Measurements from ENCODE around the gene ACTN4. TPM values are rescaled to one million over a fixed set of nuclear protein-coding genes. Genes with fewer than 3 reads are reported as not detected.

ACTN4 gene
- total RNA-seq, 4 donors from 2014 or later, result 259 to 844 (median 429) TPM

GRCh38 chr19:38710928-38711725 is 63.7 kb downstream of the ACTN4 start:
- Histone ChIP-seq H3K9me3 (no peaks in the 10 kb centered on the region), H3K4me1 (peaks cover 15 to 46% of the 10 kb centered on the region in 2 donors), H3K4me3 (no peak overlapping the region), H3K27me3 (no peaks in the 10 kb centered on the region), H3K27ac (peak overlapping the region; percentile 71 to 78), H3K36me3 (no peaks in the 10 kb centered on the region)
- no peak for TF ChIP-seq POLR2A (IDR thresholded peaks at IDR 0.05)
- no peak for TF ChIP-seq CTCF (IDR thresholded peaks at IDR 0.05)
- DNase-seq, result no peak
- intact Hi-C loops (cut with DNase I; ENCODE audit: low total_unique reads), result no loop called here

DNA sequence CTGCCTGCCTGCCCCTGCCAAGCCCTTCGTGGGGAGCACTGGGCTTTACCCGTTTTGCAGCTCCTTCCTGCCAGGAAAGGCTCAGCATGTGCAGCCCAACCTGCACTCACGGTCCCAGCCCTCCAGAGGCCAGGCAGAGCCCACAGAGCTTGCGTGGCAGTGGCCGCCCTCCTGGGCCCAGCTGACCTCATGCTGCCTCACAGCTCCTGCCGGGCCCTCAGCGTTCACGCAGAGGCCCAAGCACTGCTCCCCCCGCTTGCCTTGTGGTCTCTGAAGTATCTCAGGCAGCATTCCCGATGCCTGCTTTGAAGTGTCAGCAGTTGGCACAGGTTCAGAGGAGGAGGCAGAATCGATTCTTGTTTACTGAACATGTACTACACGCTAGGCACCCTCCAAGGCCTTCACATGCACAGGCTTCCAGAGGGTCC is 64.3 kb downstream of the ACTN4 start:
- Histone ChIP-seq H3K4me3 (no peak overlapping the region), H3K27me3 (no peaks in the 10 kb centered on the region), H3K27ac (peak overlapping the region; percentile 71 to 78), H3K9me3 (no peaks in the 10 kb centered on the region), H3K4me1 (peaks cover 15 to 40% of the 10 kb centered on the region in 2 donors), H3K36me3 (no peaks in the 10 kb centered on the region)
- DNase-seq, result peak in 1 of 2 donors; percentile 60
- no peak for TF ChIP-seq CTCF (IDR thresholded peaks at IDR 0.05)
- TF ChIP-seq POLR2A (IDR thresholded peaks at IDR 0.05), result no peak
- intact Hi-C loops (cut with DNase I; ENCODE audit: low total_unique reads), result no loop called here

- H3K27ac ChIP-seq, result peak overlapping the region; percentile 71 to 78
- H3K27me3 ChIP-seq, result no peaks in the 10 kb centered on the region
- no peak overlapping the region for H3K4me3 ChIP-seq
- TF ChIP-seq POLR2A (IDR thresholded peaks at IDR 0.05) (no peak), CTCF (IDR thresholded peaks at IDR 0.05) (no peak)
- H3K9me3 ChIP-seq, result no peaks in the 10 kb centered on the region
- DNase-seq, result no peak
- intact Hi-C loops (cut with DNase I; ENCODE audit: low total_unique reads), result no loop called here
- H3K36me3 ChIP-seq, result no peaks in the 10 kb centered on the region
- peaks cover 15 to 39% of the 10 kb centered on the region in 2 donors for H3K4me1 ChIP-seq
Measured at GRCh38 chr19:38712161-38712748, 64.8 kb downstream of the ACTN4 start.

DNA sequence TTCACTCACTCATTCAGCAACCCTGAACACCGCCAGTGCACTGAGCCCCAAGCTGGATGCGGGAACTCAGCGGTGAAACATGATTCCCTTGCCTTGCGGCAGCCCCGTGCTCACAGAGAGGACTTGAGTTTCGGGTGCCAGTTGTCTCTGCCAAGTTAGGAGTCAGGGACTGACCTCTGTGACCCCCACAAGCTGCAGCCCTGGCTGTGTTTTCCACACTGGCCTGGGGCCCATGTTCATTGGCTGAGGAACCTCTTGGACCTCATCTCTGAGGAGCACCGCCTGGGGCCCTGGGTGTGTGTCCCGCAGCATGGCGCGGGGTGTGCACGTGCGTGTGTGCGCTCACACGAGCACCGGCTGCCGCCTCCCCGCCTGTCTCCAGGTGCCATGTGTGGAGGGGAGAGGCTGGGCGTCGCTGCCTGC is 65.8 kb downstream of the ACTN4 start:
- Histone ChIP-seq H3K27ac (peak overlapping the region; percentile 71 to 78), H3K4me3 (no peak overlapping the region), H3K9me3 (no peaks in the 10 kb centered on the region), H3K4me1 (peaks cover 15 to 39% of the 10 kb centered on the region in 2 donors), H3K36me3 (no peaks in the 10 kb centered on the region), H3K27me3 (no peaks in the 10 kb centered on the region)
- intact Hi-C loops (cut with DNase I; ENCODE audit: low total_unique reads), result no loop called here
- no peak for TF ChIP-seq CTCF (IDR thresholded peaks at IDR 0.05)
- TF ChIP-seq POLR2A (IDR thresholded peaks at IDR 0.05), result no peak
- peak; percentile 80 to 88 for DNase-seq

DNA sequence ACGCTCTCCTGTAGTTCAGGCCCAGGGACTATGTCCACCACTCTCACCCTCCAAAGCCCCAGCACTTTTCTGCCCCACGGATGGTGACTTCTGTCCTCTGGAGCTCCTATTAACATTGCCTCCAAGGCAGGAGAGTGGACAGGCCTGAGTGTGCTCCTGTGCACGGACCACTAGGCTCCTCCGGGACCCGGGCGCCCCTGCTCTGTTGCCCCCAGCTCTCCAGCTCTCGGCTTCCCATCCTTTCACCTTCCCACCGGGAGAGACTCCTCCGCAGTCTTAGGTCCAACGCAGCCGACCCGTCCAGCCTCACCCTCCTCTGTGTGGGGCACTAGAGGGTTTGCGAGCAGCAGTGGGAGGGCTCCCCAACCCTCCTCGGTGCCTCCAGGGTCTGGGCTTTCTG is 66.4 kb downstream of the ACTN4 start:
- no peaks in the 10 kb centered on the region for H3K27me3 ChIP-seq
- intact Hi-C loops (cut with DNase I; ENCODE audit: low total_unique reads), result no loop called here
- H3K9me3 ChIP-seq, result no peaks in the 10 kb centered on the region
- H3K36me3 ChIP-seq, result no peaks in the 10 kb centered on the region
- peak overlapping the region; percentile 71 to 78 for H3K27ac ChIP-seq
- DNase-seq, result no peak
- H3K4me3 ChIP-seq, result no peak overlapping the region
- H3K4me1 ChIP-seq, result peaks cover 15 to 39% of the 10 kb centered on the region in 2 donors
- TF ChIP-seq CTCF (IDR thresholded peaks at IDR 0.05) (no peak), POLR2A (IDR thresholded peaks at IDR 0.05) (no peak)
